A549 (cell line): Measurements from ENCODE around the gene STAB2. TPM values are rescaled to one million over a fixed set of nuclear protein-coding genes. Genes with fewer than 3 reads are reported as not detected.

Source experiments
- ATAC-seq, 2 experiments: fragments of 200-7000 bp in 1 of 2; fragments of >200 bp in 1 of 2; cut with Nextera tagmentation in 1 of 2; cut with Tn5 transposase in 1 of 2; 3 replicates each; pipeline versions ENCODE4 v1.8.0 to v1.9.1; 2018 to 2020; ENCODE audit warnings: mild to moderate bottlenecking in 1 of 2, moderate library complexity in 1 of 2
- CTCF ChIA-PET: fragments of 300-600 bp; sonication (Branson Sonifier 250); formaldehyde crosslinking; extraction: SDS; loops from one replicate; lab custom pipeline; 2021; ENCODE audit warnings: antibody characterized with exemption, inconsistent platforms; lab: Yijun Ruan, JAX
- POLR2A ChIA-PET: fragments of 350-600 bp; formaldehyde crosslinking; extraction: SDS; loops from one replicate; lab custom pipeline; 2021; ENCODE audit warnings: antibody characterized with exemption, inconsistent platforms; lab: Yijun Ruan, JAX
- DNase-seq, 2 experiments: peaks; one replicate each; pipeline versions ENCODE4 v3.0.0 to v3.0.0-alpha.2; 2011 to 2016; ENCODE audit warnings: low read depth in 1 of 2, low spot score in 1 of 2
- FAIRE-seq: peaks from 2 replicates; lab custom pipeline; 2011; peaks lifted over from hg19 to GRCh38; lab: Jason Lieb, UNC
- H3K27ac ChIP-seq, 2 experiments: fragments of >200 bp; sonication (Bioruptor Twin); formaldehyde crosslinking; 3 replicates each; pipeline ENCODE4 v1.5.1; 2016 to 2017
- H3K4me1 ChIP-seq: fragments of >200 bp; sonication (Bioruptor Twin); formaldehyde crosslinking; 3 replicates; pipeline ENCODE4 v1.6.1; 2016
- H3K4me2 ChIP-seq: fragments of >200 bp; sonication (Bioruptor Twin); formaldehyde crosslinking; 3 replicates; pipeline ENCODE4 v1.6.1; 2016
- H3K4me3 ChIP-seq: fragments of >200 bp; sonication (Bioruptor Twin); formaldehyde crosslinking; 3 replicates; pipeline ENCODE4 v1.5.1; 2016
- H3K9me3 ChIP-seq: fragments of >200 bp; sonication (Bioruptor Twin); formaldehyde crosslinking; 3 replicates; pipeline ENCODE4 v1.6.1; 2016
- BHLHE40 ChIP-seq: IDR thresholded peaks from 2 replicates; pipeline ENCODE4 v1.6.1; 2012; ENCODE audit warnings: low read depth, low read length, inconsistent platforms
- CTCF ChIP-seq: fragments of >200 bp; sonication (Bioruptor Twin); formaldehyde crosslinking; IDR thresholded peaks from 3 replicates; pipeline ENCODE4 v1.5.1; 2016
- EP300 ChIP-seq, 2 experiments: fragments of >200 bp; sonication (Bioruptor Twin); formaldehyde crosslinking; IDR thresholded peaks; 2 replicates in 1 of 2; 3 replicates in 1 of 2; pipeline ENCODE4 v1.6.1; 2016 to 2017
- ESRRA ChIP-seq: fragments of 150-350 bp; IDR thresholded peaks from 2 replicates; pipeline ENCODE4 v1.6.1; 2014; ENCODE audit warnings: mild to moderate bottlenecking, low read length, borderline replicate concordance
- GATA3 ChIP-seq: IDR thresholded peaks from 2 replicates; pipeline ENCODE4 v1.6.1; 2012; ENCODE audit warnings: borderline replicate concordance
- HDAC2 ChIP-seq: fragments of 200-600 bp; sonication (generic); IDR thresholded peaks from 2 replicates; pipeline ENCODE4 v1.6.1; 2016
- HEYL ChIP-seq: fragments of 250-450 bp; sonication (Bioruptor Pico); IDR thresholded peaks from 2 replicates; pipeline ENCODE4 v1.8.0; 2021; ENCODE audit warnings: mild to moderate bottlenecking, moderate library complexity
- JUNB ChIP-seq: fragments of >200 bp; sonication (Bioruptor Twin); formaldehyde crosslinking; IDR thresholded peaks from 2 replicates; pipeline ENCODE4 v1.6.1; 2016
- KDM5A ChIP-seq: fragments of 200-600 bp; sonication (generic); IDR thresholded peaks from 2 replicates; pipeline ENCODE4 v1.6.1; 2016; ENCODE audit warnings: antibody characterized with exemption, mild to moderate bottlenecking
- MAFK ChIP-seq: fragments of 450-650 bp; IDR thresholded peaks from 2 replicates; pipeline ENCODE4 v1.6.1; 2014; ENCODE audit not compliant: partially characterized antibody
- MAX ChIP-seq: IDR thresholded peaks from 2 replicates; pipeline ENCODE4 v1.6.1; 2012
- NFE2L2 ChIP-seq: fragments of 150-350 bp; conservative IDR thresholded peaks from 2 replicates; pipeline ENCODE4 v1.6.1; 2014; ENCODE audit warnings: low read length
- NR3C1 ChIP-seq: fragments of >200 bp; sonication (Bioruptor Twin); formaldehyde crosslinking; IDR thresholded peaks from 3 replicates; pipeline ENCODE4 v1.6.1; 2017
- RCOR1 ChIP-seq: fragments of 150-350 bp; IDR thresholded peaks from 2 replicates; pipeline ENCODE4 v1.6.1; 2014; ENCODE audit warnings: antibody characterized with exemption, low read length, low read depth
- SREBF2 ChIP-seq: fragments of 450-650 bp; IDR thresholded peaks from 2 replicates; pipeline ENCODE4 v1.6.1; 2014; ENCODE audit warnings: mild to moderate bottlenecking, moderate library complexity
- TFCP2L1 ChIP-seq: fragments of 250-450 bp; sonication (Bioruptor Pico); IDR thresholded peaks from 2 replicates; pipeline ENCODE4 v1.5.0; 2021; ENCODE audit warnings: mild to moderate bottlenecking
- TP53 ChIP-seq: fragments of 250-450 bp; sonication (Bioruptor Pico); IDR thresholded peaks from 2 replicates; pipeline ENCODE4 v1.5.0; 2021; ENCODE audit warnings: mild to moderate bottlenecking, moderate library complexity
- WGBS: methylation state at CpG from one replicate; pipeline ENCODE4 v1.1.6; 2017; ENCODE audit errors: missing lambda C conversion rate; 5-methylcytosine and 5-hydroxymethylcytosine counted together
- polyA plus RNA-seq, 4 experiments: library from polyadenylated mRNA; depleted of rRNA in 3 of 4; stranded (reverse); fragments of >200 nt; fragmentation: RNase III in 1 of 4; extraction: RNeasy Plus Mini Kit Qiagen cat#74134 plus additional on column Dnase treatment in 1 of 4; gene quantifications; 2 replicates in 3 of 4; 3 replicates in 1 of 4; pipeline ENCODE4 v1.2.3, GENCODE V29; 2011 to 2017
- TF ChIP-seq, protein P1 (sequence below): fragments of 250-450 bp; sonication (Bioruptor Pico); IDR thresholded peaks from 2 replicates; pipeline ENCODE4 v1.5.0; 2021; ENCODE audit warnings: mild to moderate bottlenecking, moderate library complexity, borderline replicate concordance

Gene STAB2
- polyA plus RNA-seq, 2 of the 4 experiments (the other 2 are of a cell fraction): not detected

DNA sequence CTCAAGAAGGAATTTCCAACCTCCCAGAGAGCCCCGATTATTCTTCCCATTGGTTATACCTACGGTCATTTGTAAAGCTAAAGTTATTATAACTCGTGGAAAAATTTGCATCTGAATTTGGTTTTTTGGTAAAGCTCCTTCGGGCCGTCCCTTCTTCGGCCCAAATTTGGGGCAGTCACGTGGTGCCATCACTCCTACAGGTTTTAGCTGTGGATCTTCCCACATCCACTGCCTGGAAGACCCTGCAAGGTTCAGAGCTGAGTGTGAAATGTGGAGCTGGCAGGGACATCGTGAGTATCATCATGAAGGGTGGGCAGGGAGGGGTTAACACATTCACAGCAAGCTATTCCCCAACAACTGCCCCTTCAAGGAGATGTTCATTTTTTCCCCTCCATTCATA lies 148.2 kb downstream of the STAB2 start:
- ChIA-PET POLR2A (no interaction called here), CTCF (interaction anchor here (0.9 to 1.1 kb wide), 2 partner anchors 107 to 109 kb away, joined by 3 read pairs; no protein-coding TSS in a partner anchor)
- WGBS: 47% methylated on average over 8 of the region's 8 CpGs
- Histone ChIP-seq H3K4me1 (no peaks in the 10 kb centered on the region), H3K4me3 (no peak overlapping the region), H3K27ac (no peak overlapping the region), H3K9me3 (peaks cover 20% of the 10 kb centered on the region; the same call in 2 of the 3 replicates), H3K4me2 (no peak overlapping the region)
- ATAC-seq (no peak), DNase-seq (no peak), FAIRE-seq (no peak)
- TF ChIP-seq HDAC2: no peak
- TF ChIP-seq ESRRA: no peak
- no peak for TF ChIP-seq NFE2L2

- ChIA-PET POLR2A (no interaction called here), CTCF (interaction anchor here (0.8 kb wide), 1 partner anchor 18 kb away, joined by 3 read pairs; no protein-coding TSS in a partner anchor)
- no peak overlapping the region for H3K4me2 ChIP-seq
- no peak overlapping the region for H3K4me3 ChIP-seq
- no peaks in the 10 kb centered on the region for H3K4me1 ChIP-seq
- 41% methylated on average over 1 of the region's 1 CpG for WGBS
- ATAC-seq (no peak), DNase-seq (no peak), FAIRE-seq (no peak)
- peaks cover 11% of the 10 kb centered on the region; the same call in 2 of the 3 replicates for H3K9me3 ChIP-seq
- no peak overlapping the region for H3K27ac ChIP-seq
- TF ChIP-seq EP300 (IDR thresholded peaks at IDR 0.05): no peak
These were observed 149.5 kb downstream of the STAB2 start for GRCh38 chr12:103736572-103736971.

DNA sequence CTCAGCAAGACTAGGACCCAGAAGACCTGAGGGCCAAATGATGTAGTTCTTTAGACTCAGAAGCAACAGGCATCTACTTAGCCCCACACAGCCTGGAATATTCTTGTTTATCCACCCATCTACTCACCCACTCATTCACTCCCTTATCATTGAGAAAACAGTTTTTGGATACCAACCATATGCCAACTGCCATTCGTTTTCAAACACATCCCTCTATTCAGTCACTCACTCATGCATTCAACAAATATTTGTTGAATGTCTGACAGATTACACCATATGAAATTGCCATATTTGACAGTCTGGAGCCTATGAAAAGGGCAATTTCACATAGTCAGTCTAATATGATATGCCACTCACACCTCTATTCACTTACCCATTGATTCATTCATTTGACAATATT lies 150.8 kb downstream of the STAB2 start:
- Histone ChIP-seq H3K4me2 (no peak overlapping the region), H3K9me3 (0 out of 3 replicates have a peak, but pooled peaks cover 3% of the 10 kb centered on the region), H3K4me3 (no peak overlapping the region), H3K4me1 (peaks cover 5% of the 10 kb centered on the region; the same call in 2 of the 3 replicates), H3K27ac (no peak overlapping the region)
- ATAC-seq (no peak), FAIRE-seq (no peak), DNase-seq (no peak)
- 2% methylated on average over 1 of the region's 1 CpG for WGBS
- ChIA-PET CTCF (interaction anchor here (0.8 kb wide), 1 partner anchor 11 kb away, joined by 3 read pairs; no protein-coding TSS in a partner anchor), POLR2A (no interaction called here)
- TF ChIP-seq BHLHE40 (no peak), SREBF2 (no peak), MAFK (no peak), TP53 (CRISPR knock-in tag) (no peak)
- TF ChIP-seq, protein P1, sequence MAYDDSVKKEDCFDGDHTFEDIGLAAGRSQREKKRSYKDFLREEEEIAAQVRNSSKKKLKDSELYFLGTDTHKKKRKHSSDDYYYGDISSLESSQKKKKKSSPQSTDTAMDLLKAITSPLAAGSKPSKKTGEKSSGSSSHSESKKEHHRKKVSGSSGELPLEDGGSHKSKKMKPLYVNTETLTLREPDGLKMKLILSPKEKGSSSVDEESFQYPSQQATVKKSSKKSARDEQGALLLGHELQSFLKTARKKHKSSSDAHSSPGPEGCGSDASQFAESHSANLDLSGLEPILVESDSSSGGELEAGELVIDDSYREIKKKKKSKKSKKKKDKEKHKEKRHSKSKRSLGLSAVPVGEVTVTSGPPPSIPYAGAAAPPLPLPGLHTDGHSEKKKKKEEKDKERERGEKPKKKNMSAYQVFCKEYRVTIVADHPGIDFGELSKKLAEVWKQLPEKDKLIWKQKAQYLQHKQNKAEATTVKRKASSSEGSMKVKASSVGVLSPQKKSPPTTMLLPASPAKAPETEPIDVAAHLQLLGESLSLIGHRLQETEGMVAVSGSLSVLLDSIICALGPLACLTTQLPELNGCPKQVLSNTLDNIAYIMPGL (CRISPR knock-in tag): no peak

DNA sequence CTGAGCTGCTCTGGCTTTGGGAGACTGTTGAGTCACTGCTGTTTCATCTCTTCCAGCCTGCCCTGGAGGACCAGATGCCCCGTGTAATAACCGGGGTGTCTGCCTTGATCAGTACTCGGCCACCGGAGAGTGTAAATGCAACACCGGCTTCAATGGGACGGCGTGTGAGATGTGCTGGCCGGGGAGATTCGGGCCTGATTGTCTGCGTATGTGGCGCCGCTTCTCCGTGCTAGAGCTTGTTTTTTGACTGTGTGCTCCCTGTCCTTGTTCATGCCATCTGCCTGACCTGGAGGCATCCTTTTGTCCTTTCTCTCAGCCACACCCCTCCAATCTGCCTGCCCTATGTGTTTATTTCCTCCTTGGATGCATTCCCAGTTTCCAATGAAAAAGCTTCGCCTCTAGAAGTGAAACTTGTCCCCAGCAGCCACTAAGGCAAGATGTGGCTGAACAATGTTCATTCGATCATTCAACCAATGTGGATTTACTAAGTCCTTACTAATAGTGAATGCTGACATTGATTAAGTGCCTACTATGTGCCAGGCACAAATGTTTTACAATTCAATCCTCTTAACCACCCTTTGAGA lies 155.4 kb downstream of the STAB2 start:
- WGBS: 74% methylated on average over 15 of the region's 15 CpGs
- ChIA-PET CTCF (interaction anchor here (0.6 to 1.5 kb wide), 3 partner anchors 9 to 739 kb away, joined by 3 read pairs; no protein-coding TSS in a partner anchor), POLR2A (no interaction called here)
- Histone ChIP-seq H3K9me3 (no peaks in the 10 kb centered on the region), H3K27ac (no peak overlapping the region), H3K4me1 (peaks cover 5% of the 10 kb centered on the region; the same call in 2 of the 3 replicates), H3K4me3 (no peak overlapping the region), H3K4me2 (peak overlapping the region; percentile 35; the same call in 2 of the 3 replicates)
- peak in 1 of 2 experiments; percentile 49 for DNase-seq
- peak; percentile 36 to 60; a peak in 4 of 6 replicates for ATAC-seq
- no peak for FAIRE-seq
- TF ChIP-seq TFCP2L1 (no peak), NR3C1 (no peak), JUNB (no peak), RCOR1 (no peak), MAFK (no peak), HEYL (CRISPR knock-in tag) (no peak), KDM5A (no peak), MAX (no peak), SREBF2 (no peak), GATA3 (no peak), CTCF (no peak)
